ENCODE data around the gene ATP11B. TPM values are rescaled to one million over a fixed set of nuclear protein-coding genes. Genes with fewer than 3 reads are reported as not detected.

ATP11B gene
- total and polyA plus RNA-seq, 9 of the 15 experiments (the other 6 are each of a cell fraction or from before 2014, with no cell fraction given) = 11.9 to 68.7 (median 41.8) TPM

GRCh38 chr3:182895513-182896112 is 102.3 kb downstream of the ATP11B start:
- FAIRE-seq (no peak), DNase-seq (ENCODE audit: extremely low read depth in 1 of 4, low spot score in 3 of 4) (peak in 1 of 4 experiments; percentile 37), ATAC-seq (peak; percentile 73)
- 33% methylated on average over 8 of the region's 8 CpGs for WGBS (ENCODE audit: insufficient coverage, low coverage, missing lambda C conversion rate)
- Histone ChIP-seq H2AFZ (ENCODE audit: low read depth, low read length) (no peak overlapping the region), H3K27me3 (ENCODE audit: control insufficient read depth in 2 of 2, insufficient read depth in 2 of 2, low read length in 2 of 2) (no peaks in the 10 kb centered on the region), H3K9me3 (replicated peaks; ENCODE audit: control insufficient read depth, insufficient read depth, low read depth, low read length) (no peaks in the 10 kb centered on the region), H3K36me3 (ENCODE audit: control insufficient read depth, insufficient read depth, low read length) (peaks cover 52% of the 10 kb centered on the region), H3K4me2 (ENCODE audit: insufficient read depth, low read length) (no peak overlapping the region), H3K9ac (ENCODE audit: insufficient read depth in 1 of 2, low read depth in 2 of 2, low read length in 2 of 2) (no peak overlapping the region), H3K4me1 (replicated peaks in 1 of 2; ENCODE audit: control insufficient read depth in 2 of 2, insufficient read depth in 2 of 2, low read length in 2 of 2) (peaks cover 0 to 3% of the 10 kb centered on the region in 2 experiments; a peak in 3 of 5 replicates), H3K9me1 (ENCODE audit: control insufficient read depth, insufficient read depth, low read length) (no peaks in the 10 kb centered on the region), H4K20me1 (replicated peaks; ENCODE audit: control insufficient read depth, insufficient read depth, low read length) (no peaks in the 10 kb centered on the region), H3K4me3 (no peak overlapping the region), H3K27ac (ENCODE audit: extremely low read depth, low read depth, low read length) (no peak overlapping the region), H3K79me2 (ENCODE audit: control insufficient read depth, insufficient read depth, low read length) (no peaks in the 10 kb centered on the region)
- BruUV-seq (replicated peaks) = no TSS peak
- intact Hi-C loops (cut with micrococcal nuclease) (no loop called here), in situ Hi-C loops (cut with MboI) (no loop called here)
- POLR2A ChIA-PET = no interaction called here
- CTCF ChIA-PET (ENCODE audit: low intra/inter-chr PET ratio) = no interaction called here
- no peak for TF ChIP-seq ZNF436 (CRISPR knock-in tag; IDR thresholded peaks at IDR 0.05)
- TF ChIP-seq FOS (IDR thresholded peaks at IDR 0.05; ENCODE audit: extremely low read depth, insufficient read length) = no peak
- TF ChIP-seq ZNF121 (CRISPR knock-in tag; conservative IDR thresholded peaks at IDR 0.05) = no peak
- no peak for TF ChIP-seq PHF21A (IDR thresholded peaks at IDR 0.05; ENCODE audit: borderline replicate concordance, low read depth)
- no peak for TF ChIP-seq U2AF1 (optimal IDR thresholded peaks at IDR 0.05; ENCODE audit: low read depth, low read length)
- no peak for TF ChIP-seq JUNB (CRISPR knock-in tag; conservative IDR thresholded peaks at IDR 0.05)
- TF ChIP-seq ZNF507 (tag; conservative IDR thresholded peaks at IDR 0.05) = no peak
- no peak for TF ChIP-seq E2F6 (IDR thresholded peaks at IDR 0.05; ENCODE audit: borderline replicate concordance in 1 of 2, extremely low read depth in 1 of 2, insufficient read depth in 1 of 2, insufficient read length in 1 of 2, low read depth in 1 of 2, low read length in 1 of 2, poor library complexity in 1 of 2, severe bottlenecking in 1 of 2)
- TF ChIP-seq ZFP91 (CRISPR knock-in tag; IDR thresholded peaks at IDR 0.05) = no peak
- TF ChIP-seq TEAD2 (tag; IDR thresholded peaks at IDR 0.05) = no peak
- no peak for TF ChIP-seq GATAD2B (IDR thresholded peaks at IDR 0.05; ENCODE audit: borderline replicate concordance)
- peak; percentile 31; the same call in 1 of the 2 replicates for TF ChIP-seq CBFA2T2 (conservative IDR thresholded peaks at IDR 0.05)
- no peak for TF ChIP-seq PRPF4 (IDR thresholded peaks at IDR 0.05; ENCODE audit: insufficient read depth, low read depth, low read length, poor library complexity, severe bottlenecking)
- TF ChIP-seq RERE (CRISPR knock-in tag; IDR thresholded peaks at IDR 0.05; ENCODE audit: borderline replicate concordance) = no peak
